HCT116 (cell line): ENCODE results near the gene RYR3.

Experiments
- CTCF ChIP-seq, 3 experiments: fragments of 200-600 bp in 1 of 3; sonication (generic) in 1 of 3; IDR thresholded peaks in 2 of 3; conservative IDR thresholded peaks in 1 of 3; 2 replicates each; pipeline ENCODE4 v1.5.1; 2012 to 2017; ENCODE audit warnings: low read depth in 2 of 3, low read length in 2 of 3, antibody characterized with exemption in 1 of 3, borderline replicate concordance in 1 of 3, control low read depth in 1 of 3, mild to moderate bottlenecking in 1 of 3, mixed read lengths in 1 of 3, mixed run types in 1 of 3, moderate library complexity in 1 of 3; ENCODE audit not compliant: insufficient read depth in 1 of 3
- EZH2 ChIP-seq: fragments of 200-600 bp; sonication (generic); IDR thresholded peaks from 2 replicates; pipeline ENCODE4 v1.6.1; 2017; ENCODE audit warnings: antibody characterized with exemption, mixed run types
- EZH2phosphoT487 ChIP-seq: fragments of 200-600 bp; IDR thresholded peaks from 2 replicates; pipeline ENCODE4 v1.6.1; 2018; ENCODE audit warnings: antibody characterized with exemption, borderline replicate concordance
- FOSL1 ChIP-seq: IDR thresholded peaks from 2 replicates; pipeline ENCODE4 v1.6.1; 2012; ENCODE audit warnings: low read depth
- MAX ChIP-seq: IDR thresholded peaks from 2 replicates; pipeline ENCODE4 v1.6.1; 2012
- POLR2A ChIP-seq: IDR thresholded peaks from 2 replicates; pipeline ENCODE4 v1.7.0; 2011; ENCODE audit warnings: borderline replicate concordance; ENCODE audit not compliant: insufficient read depth, insufficient read length; ENCODE audit errors: extremely low read depth
- POLR2AphosphoS5 ChIP-seq: IDR thresholded peaks from 2 replicates; pipeline ENCODE4 v1.6.1; 2011; ENCODE audit warnings: mild to moderate bottlenecking, low read depth, low read length, moderate library complexity
- RAD21 ChIP-seq: IDR thresholded peaks from 2 replicates; pipeline ENCODE4 v1.6.1; 2012; ENCODE audit warnings: low read depth, mild to moderate bottlenecking
- REST ChIP-seq: IDR thresholded peaks from 2 replicates; pipeline ENCODE4 v1.6.1; 2012; ENCODE audit warnings: low read depth
- SP1 ChIP-seq: IDR thresholded peaks from 2 replicates; pipeline ENCODE4 v1.6.1; 2012; ENCODE audit warnings: low read depth
- YY1 ChIP-seq: IDR thresholded peaks from 2 replicates; pipeline ENCODE4 v1.6.1; 2011; ENCODE audit warnings: low read length, low read depth, moderate library complexity, mild to moderate bottlenecking; ENCODE audit not compliant: insufficient replicate concordance; ENCODE audit errors: extremely low read depth
- ZFX ChIP-seq: fragments of 450-650 bp; IDR thresholded peaks from 2 replicates; pipeline ENCODE4 v1.6.1; 2017

DNA sequence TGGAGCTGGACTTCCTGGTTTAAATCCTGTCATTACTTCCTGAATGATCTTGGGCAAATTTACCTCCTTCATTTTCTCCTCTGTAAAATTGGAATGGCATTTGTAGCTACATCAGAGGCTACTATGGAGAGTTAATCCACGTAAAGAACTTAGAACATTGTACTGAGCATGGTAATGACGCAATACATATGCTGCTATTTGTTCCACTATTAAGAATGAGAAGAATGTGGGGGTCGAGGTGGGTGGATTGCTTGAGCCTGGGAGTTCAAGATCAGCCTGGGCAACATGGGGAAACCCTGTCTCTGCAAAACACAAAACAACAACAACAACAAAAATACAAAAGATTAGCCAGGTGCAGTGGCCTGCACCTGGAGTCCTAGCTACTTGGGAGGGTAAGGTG is 250.6 kb downstream of the RYR3 start:
- TF ChIP-seq EZH2phosphoT487 (no peak), RAD21 (no peak), ZFX (no peak), CTCF (IDR thresholded peaks at IDR 0.05 in 2 of 3, conservative IDR thresholded peaks at IDR 0.05 in 1 of 3; ENCODE audit: borderline replicate concordance in 1 of 3, insufficient read depth in 1 of 3, low read depth in 2 of 3, low read length in 2 of 3) (no peak), POLR2A (no peak), YY1 (no peak), EZH2 (no peak), SP1 (no peak), POLR2AphosphoS5 (no peak), FOSL1 (no peak), MAX (no peak), REST (no peak)
